HEK293 (cell line): Measurements from ENCODE around the gene SYN1.

Experiments
- CTCF ChIA-PET: fragments of 350-600 bp; formaldehyde crosslinking; extraction: SDS; loops from one replicate; lab custom pipeline; 2021; ENCODE audit warnings: antibody characterized with exemption; lab: Yijun Ruan, JAX
- POLR2A ChIA-PET: fragments of 300-600 bp; formaldehyde crosslinking; extraction: SDS; loops from one replicate; lab custom pipeline; 2020; ENCODE audit warnings: antibody characterized with exemption, inconsistent platforms; lab: Yijun Ruan, JAX
- H3K27ac ChIP-seq: fragments of 200-500 bp; sonication (Bioruptor generic); 2 replicates; pipeline ENCODE4 v1.5.1; 2014; ENCODE audit warnings: low read depth, low read length, control low read depth, inconsistent platforms; ENCODE audit errors: extremely low read depth
- H3K36me3 ChIP-seq, 2 experiments: fragments of 200-500 bp in 1 of 2; sonication (Bioruptor generic) in 1 of 2; 1 replicate in 1 of 2; 2 replicates in 1 of 2; pipeline ENCODE4 v1.5.1; 2014 to 2017; ENCODE audit warnings: inconsistent platforms in 2 of 2, low read length in 2 of 2; ENCODE audit not compliant: control insufficient read depth in 2 of 2, insufficient read depth in 1 of 2
- H3K4me1 ChIP-seq: fragments of 200-500 bp; sonication (Bioruptor generic); 2 replicates; pipeline ENCODE4 v1.5.1; 2014; ENCODE audit warnings: mild to moderate bottlenecking, low read length, inconsistent platforms; ENCODE audit not compliant: control insufficient read depth, insufficient read depth
- H3K4me3 ChIP-seq: 2 replicates; pipeline ENCODE4 v1.5.1; 2011; ENCODE audit warnings: low read depth, mild to moderate bottlenecking, control low read depth, low read length, moderate library complexity
- H3K9me3 ChIP-seq: fragments of 200-500 bp; sonication (Bioruptor generic); 2 replicates; pipeline ENCODE4 v1.5.1; 2014; ENCODE audit warnings: low read depth, low read length, inconsistent platforms; ENCODE audit not compliant: control insufficient read depth, insufficient read depth
- EGR2 ChIP-seq: fragments of 450-650 bp; formaldehyde crosslinking; IDR thresholded peaks from 2 replicates; pipeline ENCODE4 v1.5.1; 2016; ENCODE audit warnings: low read depth, missing biosample characterization, missing genetic modification characterization
- YY1 ChIP-seq: fragments of 450-650 bp; formaldehyde crosslinking; IDR thresholded peaks from 2 replicates; pipeline ENCODE4 v1.5.1; 2018; ENCODE audit warnings: missing biosample characterization, missing genetic modification characterization
- ZBTB49 ChIP-seq: fragments of 450-650 bp; formaldehyde crosslinking; IDR thresholded peaks from 2 replicates; pipeline ENCODE4 v1.5.1; 2016; ENCODE audit warnings: missing biosample characterization, missing genetic modification characterization, low read depth
- ZFHX2 ChIP-seq: fragments of 450-650 bp; formaldehyde crosslinking; conservative IDR thresholded peaks from 2 replicates; pipeline ENCODE4 v1.5.1; 2016; ENCODE audit warnings: missing biosample characterization, missing genetic modification characterization
- ZNF121 ChIP-seq: fragments of 450-650 bp; formaldehyde crosslinking; IDR thresholded peaks from 2 replicates; pipeline ENCODE4 v1.5.1; 2016; ENCODE audit warnings: missing biosample characterization, missing genetic modification characterization
- ZNF169 ChIP-seq: fragments of 450-650 bp; formaldehyde crosslinking; IDR thresholded peaks from 2 replicates; pipeline ENCODE4 v1.5.1; 2016; ENCODE audit warnings: missing biosample characterization, missing genetic modification characterization
- ZNF335 ChIP-seq: fragments of 450-650 bp; formaldehyde crosslinking; conservative IDR thresholded peaks from 2 replicates; pipeline ENCODE4 v1.5.1; 2016; ENCODE audit warnings: missing biosample characterization, missing genetic modification characterization
- ZNF530 ChIP-seq: fragments of 450-650 bp; formaldehyde crosslinking; IDR thresholded peaks from 2 replicates; pipeline ENCODE4 v1.5.1; 2016; ENCODE audit warnings: low read depth, missing biosample characterization, missing genetic modification characterization
- ZNF549 ChIP-seq: fragments of 450-650 bp; IDR thresholded peaks from 2 replicates; pipeline ENCODE4 v1.5.1; 2018; ENCODE audit warnings: missing biosample characterization, missing genetic modification characterization, mild to moderate bottlenecking, inconsistent platforms, moderate library complexity
- ZNF670 ChIP-seq: fragments of 450-650 bp; formaldehyde crosslinking; IDR thresholded peaks from 2 replicates; pipeline ENCODE4 v1.5.1; 2016; ENCODE audit warnings: missing biosample characterization, missing genetic modification characterization, low read depth
- ZNF701 ChIP-seq: fragments of 450-650 bp; formaldehyde crosslinking; IDR thresholded peaks from 2 replicates; pipeline ENCODE4 v1.5.1; 2016; ENCODE audit warnings: missing biosample characterization, missing genetic modification characterization
- TF ChIP-seq, protein P1 (sequence below): fragments of 450-650 bp; formaldehyde crosslinking; IDR thresholded peaks from 2 replicates; pipeline ENCODE4 v1.5.1; 2016; ENCODE audit warnings: missing biosample characterization, missing genetic modification characterization
- TF ChIP-seq, protein P2 (sequence below): fragments of 450-650 bp; formaldehyde crosslinking; conservative IDR thresholded peaks from 2 replicates; pipeline ENCODE4 v1.5.1; 2016; ENCODE audit warnings: low read depth, missing biosample characterization, missing genetic modification characterization
- TF ChIP-seq, protein P3 (sequence below): fragments of 450-650 bp; formaldehyde crosslinking; IDR thresholded peaks from 2 replicates; pipeline ENCODE4 v1.5.1; 2017; ENCODE audit warnings: missing biosample characterization, mild to moderate bottlenecking, missing genetic modification characterization, moderate library complexity
- TF ChIP-seq, protein P4 (sequence below): fragments of 450-650 bp; formaldehyde crosslinking; IDR thresholded peaks from 2 replicates; pipeline ENCODE4 v1.5.1; 2016; ENCODE audit warnings: missing biosample characterization, missing genetic modification characterization

The SYN1 gene

DNA sequence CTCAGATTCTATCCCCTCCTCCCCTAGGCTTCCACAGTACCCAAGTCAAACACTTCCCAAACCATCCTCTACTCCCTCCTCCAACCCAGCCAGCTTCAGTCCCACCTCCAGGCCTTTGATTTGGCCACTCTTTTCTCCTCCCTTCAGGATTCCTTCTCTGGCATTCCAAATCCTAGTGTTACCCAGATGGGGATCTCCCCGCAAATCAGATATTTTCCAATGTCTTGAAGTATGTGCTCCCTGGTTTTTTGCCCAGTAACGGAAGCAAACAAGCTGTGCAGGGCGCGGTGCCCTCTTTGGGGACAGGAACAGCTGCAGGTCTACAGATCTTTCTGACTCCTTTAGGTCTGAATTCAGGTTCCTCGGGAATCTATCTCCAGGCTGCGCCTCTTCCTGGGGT is 2.2 kb upstream of the SYN1 start (continued):
- TF ChIP-seq ZBTB49 (tag by site-specific recombination) (no peak), ZNF121 (no peak), ZNF701 (tag by site-specific recombination) (no peak), ZNF670 (tag by site-specific recombination) (no peak)

- H3K4me3 ChIP-seq, result no peak overlapping the region
- no peaks in the 10 kb centered on the region for H3K4me1 ChIP-seq
- H3K9me3 ChIP-seq, result no peaks in the 10 kb centered on the region
- no peak overlapping the region for H3K27ac ChIP-seq
- no peaks in the 10 kb centered on the region for H3K36me3 ChIP-seq
- TF ChIP-seq, protein P1, sequence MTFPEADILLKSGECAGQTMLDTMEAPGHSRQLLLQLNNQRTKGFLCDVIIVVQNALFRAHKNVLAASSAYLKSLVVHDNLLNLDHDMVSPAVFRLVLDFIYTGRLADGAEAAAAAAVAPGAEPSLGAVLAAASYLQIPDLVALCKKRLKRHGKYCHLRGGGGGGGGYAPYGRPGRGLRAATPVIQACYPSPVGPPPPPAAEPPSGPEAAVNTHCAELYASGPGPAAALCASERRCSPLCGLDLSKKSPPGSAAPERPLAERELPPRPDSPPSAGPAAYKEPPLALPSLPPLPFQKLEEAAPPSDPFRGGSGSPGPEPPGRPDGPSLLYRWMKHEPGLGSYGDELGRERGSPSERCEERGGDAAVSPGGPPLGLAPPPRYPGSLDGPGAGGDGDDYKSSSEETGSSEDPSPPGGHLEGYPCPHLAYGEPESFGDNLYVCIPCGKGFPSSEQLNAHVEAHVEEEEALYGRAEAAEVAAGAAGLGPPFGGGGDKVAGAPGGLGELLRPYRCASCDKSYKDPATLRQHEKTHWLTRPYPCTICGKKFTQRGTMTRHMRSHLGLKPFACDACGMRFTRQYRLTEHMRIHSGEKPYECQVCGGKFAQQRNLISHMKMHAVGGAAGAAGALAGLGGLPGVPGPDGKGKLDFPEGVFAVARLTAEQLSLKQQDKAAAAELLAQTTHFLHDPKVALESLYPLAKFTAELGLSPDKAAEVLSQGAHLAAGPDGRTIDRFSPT (tag by site-specific recombination), result no peak
- TF ChIP-seq YY1 (tag by site-specific recombination) (no peak), ZFHX2 (tag by site-specific recombination) (peak; percentile 46; the same call in 1 of the 2 replicates), ZNF335 (tag by site-specific recombination) (no peak), ZNF169 (tag by site-specific recombination) (no peak), ZNF549 (tag by site-specific recombination) (no peak), ZNF530 (tag by site-specific recombination) (no peak), EGR2 (peak; percentile 61; the same call in 1 of the 2 replicates)
- TF ChIP-seq, protein P2, sequence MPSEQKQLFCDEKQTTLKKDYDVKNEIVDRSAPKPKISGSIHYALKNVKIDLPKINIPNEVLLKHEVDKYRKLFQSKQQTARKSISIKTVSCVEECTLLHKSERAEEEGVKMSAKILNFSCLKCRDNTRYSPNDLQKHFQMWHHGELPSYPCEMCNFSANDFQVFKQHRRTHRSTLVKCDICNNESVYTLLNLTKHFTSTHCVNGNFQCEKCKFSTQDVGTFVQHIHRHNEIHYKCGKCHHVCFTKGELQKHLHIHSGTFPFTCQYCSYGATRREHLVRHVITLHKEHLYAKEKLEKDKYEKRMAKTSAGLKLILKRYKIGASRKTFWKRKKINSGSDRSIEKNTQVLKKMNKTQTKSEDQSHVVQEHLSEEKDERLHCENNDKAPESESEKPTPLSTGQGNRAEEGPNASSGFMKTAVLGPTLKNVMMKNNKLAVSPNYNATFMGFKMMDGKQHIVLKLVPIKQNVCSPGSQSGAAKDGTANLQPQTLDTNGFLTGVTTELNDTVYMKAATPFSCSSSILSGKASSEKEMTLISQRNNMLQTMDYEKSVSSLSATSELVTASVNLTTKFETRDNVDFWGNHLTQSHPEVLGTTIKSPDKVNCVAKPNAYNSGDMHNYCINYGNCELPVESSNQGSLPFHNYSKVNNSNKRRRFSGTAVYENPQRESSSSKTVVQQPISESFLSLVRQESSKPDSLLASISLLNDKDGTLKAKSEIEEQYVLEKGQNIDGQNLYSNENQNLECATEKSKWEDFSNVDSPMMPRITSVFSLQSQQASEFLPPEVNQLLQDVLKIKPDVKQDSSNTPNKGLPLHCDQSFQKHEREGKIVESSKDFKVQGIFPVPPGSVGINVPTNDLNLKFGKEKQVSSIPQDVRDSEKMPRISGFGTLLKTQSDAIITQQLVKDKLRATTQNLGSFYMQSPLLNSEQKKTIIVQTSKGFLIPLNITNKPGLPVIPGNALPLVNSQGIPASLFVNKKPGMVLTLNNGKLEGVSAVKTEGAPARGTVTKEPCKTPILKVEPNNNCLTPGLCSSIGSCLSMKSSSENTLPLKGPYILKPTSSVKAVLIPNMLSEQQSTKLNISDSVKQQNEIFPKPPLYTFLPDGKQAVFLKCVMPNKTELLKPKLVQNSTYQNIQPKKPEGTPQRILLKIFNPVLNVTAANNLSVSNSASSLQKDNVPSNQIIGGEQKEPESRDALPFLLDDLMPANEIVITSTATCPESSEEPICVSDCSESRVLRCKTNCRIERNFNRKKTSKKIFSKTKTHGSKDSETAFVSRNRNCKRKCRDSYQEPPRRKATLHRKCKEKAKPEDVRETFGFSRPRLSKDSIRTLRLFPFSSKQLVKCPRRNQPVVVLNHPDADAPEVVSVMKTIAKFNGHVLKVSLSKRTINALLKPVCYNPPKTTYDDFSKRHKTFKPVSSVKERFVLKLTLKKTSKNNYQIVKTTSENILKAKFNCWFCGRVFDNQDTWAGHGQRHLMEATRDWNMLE (tag by site-specific recombination), result no peak
- TF ChIP-seq, protein P3, sequence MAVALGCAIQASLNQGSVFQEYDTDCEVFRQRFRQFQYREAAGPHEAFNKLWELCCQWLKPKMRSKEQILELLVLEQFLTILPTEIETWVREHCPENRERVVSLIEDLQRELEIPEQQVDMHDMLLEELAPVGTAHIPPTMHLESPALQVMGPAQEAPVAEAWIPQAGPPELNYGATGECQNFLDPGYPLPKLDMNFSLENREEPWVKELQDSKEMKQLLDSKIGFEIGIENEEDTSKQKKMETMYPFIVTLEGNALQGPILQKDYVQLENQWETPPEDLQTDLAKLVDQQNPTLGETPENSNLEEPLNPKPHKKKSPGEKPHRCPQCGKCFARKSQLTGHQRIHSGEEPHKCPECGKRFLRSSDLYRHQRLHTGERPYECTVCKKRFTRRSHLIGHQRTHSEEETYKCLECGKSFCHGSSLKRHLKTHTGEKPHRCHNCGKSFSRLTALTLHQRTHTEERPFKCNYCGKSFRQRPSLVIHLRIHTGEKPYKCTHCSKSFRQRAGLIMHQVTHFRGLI (tag by site-specific recombination), result no peak
- TF ChIP-seq, protein P4, sequence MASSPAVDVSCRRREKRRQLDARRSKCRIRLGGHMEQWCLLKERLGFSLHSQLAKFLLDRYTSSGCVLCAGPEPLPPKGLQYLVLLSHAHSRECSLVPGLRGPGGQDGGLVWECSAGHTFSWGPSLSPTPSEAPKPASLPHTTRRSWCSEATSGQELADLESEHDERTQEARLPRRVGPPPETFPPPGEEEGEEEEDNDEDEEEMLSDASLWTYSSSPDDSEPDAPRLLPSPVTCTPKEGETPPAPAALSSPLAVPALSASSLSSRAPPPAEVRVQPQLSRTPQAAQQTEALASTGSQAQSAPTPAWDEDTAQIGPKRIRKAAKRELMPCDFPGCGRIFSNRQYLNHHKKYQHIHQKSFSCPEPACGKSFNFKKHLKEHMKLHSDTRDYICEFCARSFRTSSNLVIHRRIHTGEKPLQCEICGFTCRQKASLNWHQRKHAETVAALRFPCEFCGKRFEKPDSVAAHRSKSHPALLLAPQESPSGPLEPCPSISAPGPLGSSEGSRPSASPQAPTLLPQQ (tag by site-specific recombination), result no peak
- ChIA-PET CTCF (no interaction called here), POLR2A (interaction anchor here (0.5 kb wide), 1 partner anchor 61 kb away, joined by 5 read pairs; no protein-coding TSS in a partner anchor)
Observed at GRCh38 chrX:47620303-47620685, 637 bp upstream of the SYN1 start.
